Upper lobe of left lung (tissue), 6 donors: ENCODE data around the gene CYBC1. TPM values are rescaled to one million over a fixed set of nuclear protein-coding genes. Genes with fewer than 3 reads are reported as not detected.

Experiments used
- ATAC-seq, 2 donors: fragments of 200-7000 bp; cut with Tn5 transposase; one replicate each; pipeline ENCODE4 v1.9.1; 2022; ENCODE audit warnings: mild to moderate bottlenecking in 2 of 2, moderate library complexity in 2 of 2; ENCODE audit not compliant: low FRiP score in 2 of 2
- DNase-seq, 2 donors: peaks; one replicate each; pipeline ENCODE4 v3.0.0-alpha.2; 2019 to 2020
- H3K27ac ChIP-seq, 4 donors: fragments of 200-600 bp; sonication (generic); one replicate each; pipeline ENCODE4 v1.5.1; 2016 to 2019
- H3K27me3 ChIP-seq, 4 donors: fragments of 200-600 bp; sonication (generic); one replicate each; pipeline ENCODE4 v1.5.1; 2017 to 2019
- H3K36me3 ChIP-seq, 4 donors: fragments of 200-600 bp; sonication (generic); one replicate each; pipeline ENCODE4 v1.5.1; 2016 to 2019
- H3K4me1 ChIP-seq, 4 donors: fragments of 200-600 bp; sonication (generic); one replicate each; pipeline ENCODE4 v1.5.1; 2018 to 2019
- H3K4me3 ChIP-seq, 4 donors: fragments of 200-600 bp; sonication (generic); one replicate each; pipeline ENCODE4 v1.5.1; 2017 to 2019; ENCODE audit warnings: mild to moderate bottlenecking in 2 of 4, moderate library complexity in 1 of 4
- H3K9me3 ChIP-seq, 4 donors: fragments of 200-600 bp; sonication (generic); one replicate each; pipeline ENCODE4 v1.5.1; 2018 to 2019
- CTCF ChIP-seq, 6 experiments: fragments of 450-650 bp in 4 of 6; fragments of 200-600 bp in 2 of 6; sonication (generic) in 2 of 6; IDR thresholded peaks; one replicate each; pipeline ENCODE4 v1.5.1; 2016 to 2019; ENCODE audit warnings: antibody characterized with exemption in 6 of 6
- EP300 ChIP-seq, 4 donors: sonication (generic); formaldehyde crosslinking; IDR thresholded peaks; one replicate each; pipeline ENCODE4 v1.5.1; 2017; ENCODE audit warnings: antibody characterized with exemption in 4 of 4, control low read depth in 2 of 4
- POLR2A ChIP-seq, 4 donors: fragments of 450-650 bp; IDR thresholded peaks; one replicate each; pipeline ENCODE4 v1.5.1; 2016 to 2017; ENCODE audit warnings: antibody characterized with exemption in 4 of 4, mild to moderate bottlenecking in 2 of 4
- POLR2AphosphoS5 ChIP-seq, 2 donors: sonication (generic); formaldehyde crosslinking; IDR thresholded peaks; one replicate each; pipeline ENCODE4 v1.5.1; 2017; ENCODE audit warnings: antibody characterized with exemption in 2 of 2
- WGBS, 2 donors: methylation state at CpG; one replicate each; pipeline ENCODE4 v1.1.5; 2017 to 2018; 5-methylcytosine and 5-hydroxymethylcytosine counted together
- total RNA-seq, 6 donors: library from RNA; depleted of rRNA in 4 of 6; stranded (reverse); fragments of >200 nt in 4 of 6; gene quantifications; one replicate each; pipeline versions ENCODE4 v1.1.0 to v1.2.1, GENCODE V29; 2016 to 2021
- donor health status: DM: no; HTN: no; CAD: no; lungs with moderate emphysema.
- donor health status: DM: no; HTN: yes; CAD: no; lungs with severe emphysema.

Gene CYBC1
- total RNA-seq, 6 donors from 2014 or later, result 74.9 to 193 (median 108) TPM

- peaks cover 46 to 55% (median 50%) of the 10 kb centered on the region in 4 donors for H3K4me1 ChIP-seq
- peak overlapping the region; percentile 71 to 84 (median 80) for H3K4me3 ChIP-seq
- no peaks in the 10 kb centered on the region for H3K9me3 ChIP-seq
- ATAC-seq, result peak; percentile 12 to 20
- H3K27me3 ChIP-seq, result no peaks in the 10 kb centered on the region
- DNase-seq, result peak; percentile 42 to 71
- peaks cover 0 to 29% (median 7%) of the 10 kb centered on the region in 4 donors for H3K36me3 ChIP-seq
- TF ChIP-seq CTCF (IDR thresholded peaks at IDR 0.05) (no peak), POLR2A (IDR thresholded peaks at IDR 0.05) (peak in 1 of 4 donors; percentile 18)
- WGBS, 2 donors, result 57 to 63% methylated on average over 21 to 26 of the region's 30 CpGs
- H3K27ac ChIP-seq, result peak overlapping the region; percentile 90 to 97 (median 94)
These were observed 1.2 kb downstream of the CYBC1 start for GRCh38 chr17:82449131-82449882.

- DNase-seq (no peak), ATAC-seq (no peak)
- H3K27me3 ChIP-seq, result no peaks in the 10 kb centered on the region
- WGBS, 2 donors, result 92% methylated on average over 11 of the region's 11 CpGs
- peaks cover 45 to 53% (median 47%) of the 10 kb centered on the region in 4 donors for H3K4me1 ChIP-seq
- no peak for TF ChIP-seq POLR2AphosphoS5 (IDR thresholded peaks at IDR 0.05)
- no peak for TF ChIP-seq EP300 (IDR thresholded peaks at IDR 0.05)
- TF ChIP-seq CTCF (IDR thresholded peaks at IDR 0.05), result no peak
- no peak for TF ChIP-seq POLR2A (IDR thresholded peaks at IDR 0.05)
- H3K36me3 ChIP-seq, result peaks cover 3 to 44% (median 16%) of the 10 kb centered on the region in 4 donors
- no peaks in the 10 kb centered on the region for H3K9me3 ChIP-seq
- H3K27ac ChIP-seq, result no peak overlapping the region
- H3K4me3 ChIP-seq, result no peak overlapping the region
These were observed 2.7 kb downstream of the CYBC1 start for GRCh38 chr17:82447876-82448275.

GRCh38 chr17:82446649-82447048, 3.9 kb downstream of the CYBC1 start:
- peaks cover 34 to 45% (median 38%) of the 10 kb centered on the region in 4 donors for H3K4me1 ChIP-seq
- DNase-seq (peak in 1 of 2 donors; percentile 67), ATAC-seq (no peak)
- no peaks in the 10 kb centered on the region for H3K27me3 ChIP-seq
- H3K4me3 ChIP-seq, result no peak overlapping the region
- H3K36me3 ChIP-seq, result peaks cover 6 to 56% (median 27%) of the 10 kb centered on the region in 4 donors
- no peak for TF ChIP-seq POLR2A (IDR thresholded peaks at IDR 0.05)
- H3K9me3 ChIP-seq, result no peaks in the 10 kb centered on the region
- 88 to 94% methylated on average over 6 to 12 of the region's 12 CpGs for WGBS, 2 donors
- H3K27ac ChIP-seq, result peak overlapping the region in 2 of 4 donors; percentile 30 to 61

- Histone ChIP-seq H3K36me3 (peaks cover 6 to 57% (median 28%) of the 10 kb centered on the region in 4 donors), H3K27me3 (no peaks in the 10 kb centered on the region), H3K4me1 (peaks cover 29 to 43% (median 35%) of the 10 kb centered on the region in 4 donors), H3K27ac (peak overlapping the region in 3 of 4 donors; percentile 48 to 69 (median 61)), H3K9me3 (no peaks in the 10 kb centered on the region), H3K4me3 (no peak overlapping the region)
- 89 to 92% methylated on average over 13 to 15 of the region's 15 CpGs for WGBS, 2 donors
- TF ChIP-seq EP300 (IDR thresholded peaks at IDR 0.05) (no peak), POLR2AphosphoS5 (IDR thresholded peaks at IDR 0.05) (no peak), POLR2A (IDR thresholded peaks at IDR 0.05) (no peak)
- DNase-seq, result no peak
- ATAC-seq, result no peak
These were observed 4.4 kb downstream of the CYBC1 start for GRCh38 chr17:82446124-82446523.

- peaks cover 6 to 57% (median 30%) of the 10 kb centered on the region in 4 donors for H3K36me3 ChIP-seq
These were observed 5.0 kb downstream of the CYBC1 start for GRCh38 chr17:82445542-82445941.

More at GRCh38 chr17:82445542-82445941, 5.0 kb downstream of the CYBC1 start:
- 65 to 81% methylated on average over 8 to 13 of the region's 13 CpGs for WGBS, 2 donors
- Histone ChIP-seq H3K4me1 (peaks cover 28 to 44% (median 35%) of the 10 kb centered on the region in 4 donors), H3K9me3 (no peaks in the 10 kb centered on the region), H3K27me3 (no peaks in the 10 kb centered on the region), H3K4me3 (no peak overlapping the region), H3K27ac (peak overlapping the region; percentile 3 to 69 (median 54))
- no peak for ATAC-seq
- peak in 1 of 2 donors; percentile 65 for DNase-seq
- TF ChIP-seq EP300 (IDR thresholded peaks at IDR 0.05), result no peak
- no peak for TF ChIP-seq CTCF (IDR thresholded peaks at IDR 0.05)
- no peak for TF ChIP-seq POLR2A (IDR thresholded peaks at IDR 0.05)
- TF ChIP-seq POLR2AphosphoS5 (IDR thresholded peaks at IDR 0.05), result no peak
